PC-9 (cell line): ENCODE results near the gene HBP1. TPM values are rescaled to one million over a fixed set of nuclear protein-coding genes. Genes with fewer than 3 reads are reported as not detected.

Experiments
- BruUV-seq: library from RNA; stranded (reverse); fragments of 400-500 nt; replicated peaks from 2 replicates; lab custom pipeline; 2021; lab: Mats Ljungman, UMichigan
- CTCF ChIA-PET: fragments of 300-600 bp; sonication (Branson Sonifier 250); formaldehyde crosslinking; loops from one replicate; lab custom pipeline; 2022; ENCODE audit warnings: antibody characterized with exemption; lab: Charles Lee
- POLR2A ChIA-PET: fragments of 300-600 bp; sonication (Branson Sonifier 250); formaldehyde crosslinking; loops from one replicate; lab custom pipeline; 2022; ENCODE audit warnings: antibody characterized with exemption; ENCODE audit not compliant: unreplicated experiment; lab: Charles Lee
- DNase-seq, 2 experiments: peaks; one replicate each; pipeline versions ENCODE4 v3.0.0 to v3.0.0-alpha.2; 2015 to 2022; ENCODE audit warnings: mixed read lengths in 1 of 2
- H2AFZ ChIP-seq: fragments of 200-600 bp; sonication (generic); 2 replicates; pipeline ENCODE4 v1.8.1; 2017; ENCODE audit warnings: antibody characterized with exemption
- H3F3A ChIP-seq: fragments of 200-600 bp; sonication (generic); 2 replicates; pipeline ENCODE4 v1.8.1; 2017; ENCODE audit warnings: antibody characterized with exemption, mild to moderate bottlenecking, low read depth; ENCODE audit not compliant: insufficient read depth
- H3K27ac ChIP-seq: fragments of 200-600 bp; sonication (generic); 2 replicates; pipeline ENCODE4 v1.6.1; 2016; ENCODE audit warnings: mixed run types
- H3K27me3 ChIP-seq: fragments of 200-600 bp; sonication (generic); 2 replicates; pipeline ENCODE4 v1.6.1; 2016; ENCODE audit warnings: low read depth, mixed run types; ENCODE audit not compliant: insufficient read depth
- H3K36me3 ChIP-seq: fragments of 200-600 bp; sonication (generic); 2 replicates; pipeline ENCODE4 v1.6.1; 2016; ENCODE audit warnings: low read depth, mixed run types
- H3K4me1 ChIP-seq: fragments of 200-600 bp; sonication (generic); replicated peaks from 2 replicates; pipeline ENCODE4 v1.6.1; 2016; ENCODE audit warnings: mixed run types; ENCODE audit not compliant: insufficient read depth
- H3K4me2 ChIP-seq: fragments of 200-600 bp; sonication (generic); 2 replicates; pipeline ENCODE4 v1.6.1; 2017; ENCODE audit warnings: mixed run types
- H3K4me3 ChIP-seq: fragments of 200-600 bp; sonication (generic); 2 replicates; pipeline ENCODE4 v1.6.1; 2016; ENCODE audit warnings: mixed run types
- H3K79me2 ChIP-seq: fragments of 200-600 bp; sonication (generic); 2 replicates; pipeline ENCODE4 v1.6.1; 2017; ENCODE audit warnings: low read depth, mixed run types
- H3K9me2 ChIP-seq: fragments of 200-600 bp; sonication (generic); 2 replicates; pipeline ENCODE4 v1.8.1; 2017; ENCODE audit warnings: mild to moderate bottlenecking; ENCODE audit not compliant: insufficient read depth
- H3K9me3 ChIP-seq: fragments of 200-600 bp; sonication (generic); 2 replicates; pipeline ENCODE4 v1.8.1; 2016; ENCODE audit warnings: low read depth; ENCODE audit not compliant: insufficient read depth
- H4K20me1 ChIP-seq: fragments of 200-600 bp; sonication (generic); 2 replicates; pipeline ENCODE4 v1.8.1; 2017; ENCODE audit not compliant: insufficient read depth
- CTCF ChIP-seq: fragments of 200-600 bp; sonication (generic); conservative IDR thresholded peaks from 2 replicates; pipeline ENCODE4 v1.6.1; 2017; ENCODE audit warnings: mixed run types, antibody characterized with exemption, mild to moderate bottlenecking, moderate library complexity
- EZH2 ChIP-seq: fragments of 200-600 bp; sonication (generic); IDR thresholded peaks from 2 replicates; pipeline ENCODE4 v1.8.0; 2017; ENCODE audit warnings: antibody characterized with exemption, low read depth
- intact Hi-C: fragments of 100-400 bp; cut with micrococcal nuclease; formaldehyde crosslinking; loops from one replicate; pipeline ENCODE4 v1.10.0; 2022; ENCODE audit not compliant: unreplicated experiment
- total RNA-seq: library from RNA; stranded (reverse); gene quantifications from 2 replicates; pipeline ENCODE4 v1.2.3, GENCODE V29; 2021

HBP1 gene
- total RNA-seq, 1 experiment from 2014 or later: 60.0 TPM

GRCh38 chr7:107213193-107213788 lies 44.5 kb downstream of the HBP1 start:
- H3K27ac ChIP-seq: no peak overlapping the region
- no peak overlapping the region for H3K4me3 ChIP-seq
- no peaks in the 10 kb centered on the region for H3K36me3 ChIP-seq
- ChIA-PET CTCF (no interaction called here), POLR2A (no interaction called here)
- intact Hi-C loops: no loop called here
- no peak overlapping the region for H2AFZ ChIP-seq
- no peaks in the 10 kb centered on the region for H3K9me2 ChIP-seq
- H4K20me1 ChIP-seq: no peaks in the 10 kb centered on the region
- H3K4me2 ChIP-seq: no peak overlapping the region
- TF ChIP-seq CTCF: no peak
- no peak for TF ChIP-seq EZH2
- H3K9me3 ChIP-seq: no peaks in the 10 kb centered on the region
- DNase-seq: no peak
- H3F3A ChIP-seq: no peaks in the 10 kb centered on the region
- no peaks in the 10 kb centered on the region for H3K27me3 ChIP-seq
- H3K4me1 ChIP-seq: no peaks in the 10 kb centered on the region
- no TSS peak for BruUV-seq
- H3K79me2 ChIP-seq: no peaks in the 10 kb centered on the region

- H2AFZ ChIP-seq: no peak overlapping the region
- H3K79me2 ChIP-seq: no peaks in the 10 kb centered on the region
- H3K4me1 ChIP-seq: no peaks in the 10 kb centered on the region
- H3K36me3 ChIP-seq: no peaks in the 10 kb centered on the region
- H3F3A ChIP-seq: no peaks in the 10 kb centered on the region
- no peak for DNase-seq
- H4K20me1 ChIP-seq: no peaks in the 10 kb centered on the region
- intact Hi-C loops: no loop called here
- no peaks in the 10 kb centered on the region for H3K27me3 ChIP-seq
- no peak overlapping the region for H3K4me3 ChIP-seq
- no peak overlapping the region for H3K4me2 ChIP-seq
- no peak overlapping the region for H3K27ac ChIP-seq
- no TSS peak for BruUV-seq
- no peak for TF ChIP-seq CTCF
- TF ChIP-seq EZH2: no peak
- no peaks in the 10 kb centered on the region for H3K9me3 ChIP-seq
- CTCF ChIA-PET: no interaction called here
- no peaks in the 10 kb centered on the region for H3K9me2 ChIP-seq
- POLR2A ChIA-PET: interaction anchor here (0.6 kb wide), 1 partner anchor 256 kb away, joined by 3 read pairs; no protein-coding TSS in a partner anchor
Observed at GRCh38 chr7:107213945-107214344, 45.1 kb downstream of the HBP1 start.

GRCh38 chr7:107219563-107220244 lies 50.9 kb downstream of the HBP1 start:
- no peaks in the 10 kb centered on the region for H3K79me2 ChIP-seq
- H2AFZ ChIP-seq: no peak overlapping the region
- H3K4me2 ChIP-seq: no peak overlapping the region
- H3K9me2 ChIP-seq: no peaks in the 10 kb centered on the region
- H3K27me3 ChIP-seq: no peaks in the 10 kb centered on the region
- no peaks in the 10 kb centered on the region for H3F3A ChIP-seq
- POLR2A ChIA-PET: no interaction called here
- BruUV-seq: no TSS peak
- no peaks in the 10 kb centered on the region for H3K4me1 ChIP-seq
- no peaks in the 10 kb centered on the region for H3K36me3 ChIP-seq
- no peak for DNase-seq
- TF ChIP-seq EZH2: no peak
- no peak for TF ChIP-seq CTCF
- no peaks in the 10 kb centered on the region for H3K9me3 ChIP-seq
- intact Hi-C loops: no loop called here
- no peak overlapping the region for H3K4me3 ChIP-seq
- H4K20me1 ChIP-seq: no peaks in the 10 kb centered on the region
- CTCF ChIA-PET: no interaction called here
- H3K27ac ChIP-seq: no peak overlapping the region
